Measurements from ENCODE around the gene TAX1BP3.

TAX1BP3 gene

DNA sequence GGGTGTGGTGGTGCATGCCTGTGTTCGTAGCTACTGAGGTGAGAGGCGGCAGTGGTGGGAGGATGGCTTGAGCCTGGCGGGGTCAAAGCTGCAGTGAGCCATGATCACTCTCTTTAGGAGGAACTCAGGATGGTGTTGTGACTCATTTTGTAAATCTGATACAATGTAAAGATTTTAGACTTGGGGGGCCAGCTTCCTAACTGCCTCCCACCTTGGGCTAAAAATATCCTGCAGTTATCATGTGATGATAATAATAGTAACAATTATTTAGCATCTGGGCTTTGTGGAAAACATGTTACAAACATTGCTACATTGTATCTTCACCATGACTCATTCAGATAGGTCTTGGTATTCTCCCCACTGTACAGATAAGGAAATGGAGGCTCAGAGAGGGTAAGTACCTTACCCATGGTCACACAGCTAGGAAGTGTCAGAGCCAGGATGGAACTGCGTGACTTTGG is 24.5 kb downstream of the TAX1BP3 start:
- in situ Hi-C loops (cut with HindIII; ENCODE audit: low sequenced_read_pairs): no loop called here
- TF ChIP-seq CTCF (IDR thresholded peaks at IDR 0.05; ENCODE audit: low read depth, low read length, missing control alignments): no peak
- no peak for DNase-seq (ENCODE audit: low read depth)
- H3K4me3 ChIP-seq (ENCODE audit: low read depth, low read length): no peak overlapping the region

- no peak for TF ChIP-seq CTCF (IDR thresholded peaks at IDR 0.05; ENCODE audit: low read depth, low read length, missing control alignments)
- H3K4me3 ChIP-seq (ENCODE audit: low read depth, low read length): no peak overlapping the region
- DNase-seq (ENCODE audit: low read depth): no peak
- in situ Hi-C loops (cut with HindIII; ENCODE audit: low sequenced_read_pairs): no loop called here
These were observed 26.5 kb downstream of the TAX1BP3 start for GRCh38 chr17:3641717-3642486.

DNA sequence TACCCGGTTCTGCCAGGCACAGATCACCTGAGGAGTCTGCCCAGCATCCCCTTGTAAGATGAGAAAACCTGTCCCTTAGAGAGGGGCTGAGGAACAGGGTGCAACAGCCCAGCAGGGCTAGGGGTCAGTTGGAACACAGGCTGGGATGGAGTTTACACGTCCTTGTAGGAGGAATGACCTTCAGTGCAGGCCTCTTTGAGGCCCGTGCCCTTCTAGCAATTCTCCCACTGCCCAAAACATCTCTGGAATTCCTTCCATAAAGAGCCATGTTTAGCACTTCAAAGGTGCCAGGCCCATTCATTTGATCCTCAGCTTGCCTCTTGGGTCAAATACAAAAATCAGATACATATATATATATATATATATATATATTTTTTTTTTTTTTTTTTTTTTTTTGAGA is 27.4 kb downstream of the TAX1BP3 start:
- DNase-seq (ENCODE audit: low read depth): no peak
- in situ Hi-C loops (cut with HindIII; ENCODE audit: low sequenced_read_pairs): no loop called here
- H3K4me3 ChIP-seq (ENCODE audit: low read depth, low read length): no peak overlapping the region
- no peak for TF ChIP-seq CTCF (IDR thresholded peaks at IDR 0.05; ENCODE audit: low read depth, low read length, missing control alignments)

GRCh38 chr17:3639981-3640596 is 28.3 kb downstream of the TAX1BP3 start:
- in situ Hi-C loops (cut with HindIII; ENCODE audit: low sequenced_read_pairs): loop anchor here (10.0 kb wide), 1 partner anchor 105 kb away; no protein-coding TSS in a partner anchor

DNA sequence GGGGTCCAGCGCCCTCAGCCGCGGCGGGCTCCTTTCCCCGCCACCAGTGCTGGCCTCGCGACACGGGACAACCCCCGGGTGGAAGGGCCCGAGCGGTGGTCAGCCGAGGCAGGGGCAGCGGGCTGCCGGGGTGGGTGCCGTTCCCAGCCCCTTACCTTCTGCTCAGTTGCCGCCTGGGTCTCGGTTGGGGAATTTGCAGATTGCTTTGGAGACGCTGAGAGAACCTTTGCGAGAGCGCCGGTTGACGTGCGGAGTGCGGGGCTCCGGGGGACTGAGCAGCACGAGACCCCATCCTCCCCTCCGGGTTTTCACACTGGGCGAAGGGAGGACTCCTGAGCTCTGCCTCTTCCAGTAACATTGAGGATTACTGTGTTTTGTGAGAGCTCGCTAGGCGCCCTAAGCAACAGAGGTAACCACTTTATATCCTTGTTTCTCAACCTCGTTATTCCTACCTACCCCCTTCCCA is 31.4 kb downstream of the TAX1BP3 start:
- no peak for TF ChIP-seq CTCF (IDR thresholded peaks at IDR 0.05; ENCODE audit: low read depth, low read length, missing control alignments)
- no peak for DNase-seq (ENCODE audit: low read depth)
- H3K4me3 ChIP-seq (ENCODE audit: low read depth, low read length): peak overlapping the region; percentile 95
- in situ Hi-C loops (cut with HindIII; ENCODE audit: low sequenced_read_pairs): loop anchor here (10.0 kb wide), 1 partner anchor 102 kb away; no protein-coding TSS in a partner anchor

More at GRCh38 chr17:3639981-3640596, 28.3 kb downstream of the TAX1BP3 start:
- TF ChIP-seq CTCF (IDR thresholded peaks at IDR 0.05; ENCODE audit: low read depth, low read length, missing control alignments): no peak
- DNase-seq (ENCODE audit: low read depth): no peak
- H3K4me3 ChIP-seq (ENCODE audit: low read depth, low read length): no peak overlapping the region

- peak within 1 kb of the TSS; percentile 95 for H3K4me3 ChIP-seq (ENCODE audit: low read depth, low read length)
- peak; percentile 86 for DNase-seq (ENCODE audit: low read depth)
- in situ Hi-C loops (cut with HindIII; ENCODE audit: low sequenced_read_pairs): loop anchor here (10.0 kb wide), 1 partner anchor 102 kb away; no protein-coding TSS in a partner anchor
- TF ChIP-seq CTCF (IDR thresholded peaks at IDR 0.05; ENCODE audit: low read depth, low read length, missing control alignments): no peak
These were observed 32.0 kb downstream of the TAX1BP3 start, which contains the start of the genes CTNS and SHPK for GRCh38 chr17:3636154-3636907. Gene CTNS, plus strand, starts transcription at chr17:3636760. Its CDS starts 3,447 bp downstream, at chr17:3640207. Gene SHPK, minus strand, starts transcription at chr17:3636250. Its CDS starts 31 bp downstream, at chr17:3636219.
